Measurements from ENCODE around the gene SINHCAF. TPM values are rescaled to one million over a fixed set of nuclear protein-coding genes. Genes with fewer than 3 reads are reported as not detected.

The SINHCAF gene
- total and polyA plus RNA-seq, 2 of the 8 experiments (the other 6 are each of a cell fraction or from before 2014, with no cell fraction given) = 138 to 576 TPM

- WGBS, 2 experiments (ENCODE audit: extremely low coverage in 1 of 2, insufficient coverage in 1 of 2, insufficient read length in 1 of 2, insufficient replicate concordance in 2 of 2, low coverage in 1 of 2, low lambda C conversion rate in 2 of 2, missing lambda C conversion rate in 1 of 2) = 67% methylated on average over 8 of the region's 10 CpGs; no CpG with 5 or more reads in 1 of the 2 experiments
- Histone ChIP-seq H4K20me1 (replicated peaks in 1 of 2; ENCODE audit: control insufficient read depth in 1 of 2, insufficient read depth in 2 of 2, low read length in 2 of 2) (no peaks in the 10 kb centered on the region), H2BK12ac (ENCODE audit: low read depth, low read length) (peak overlapping the region; percentile 80; the same call in 1 of the 2 replicates), H4K5ac (ENCODE audit: insufficient read length, low read depth, low read length) (peak overlapping the region; percentile 34), H3K56ac (replicated peaks; ENCODE audit: insufficient read length, low read depth, low read length) (no peak overlapping the region), H2BK120ac (replicated peaks; ENCODE audit: low read depth, low read length) (no peak overlapping the region), H3K18ac (ENCODE audit: extremely low read depth, low read length) (0 out of 2 replicates have a peak overlapping the region, but pooled peaks have one; percentile 24), H4K8ac (ENCODE audit: extremely low read depth, insufficient read depth, low read length) (no peak overlapping the region), H3K27ac (ENCODE audit: low read depth, low read length) (no peak overlapping the region), H3K4me3 (ENCODE audit: extremely low read depth in 1 of 4, insufficient read depth in 2 of 4, low read depth in 3 of 4, low read length in 4 of 4) (no peak overlapping the region; a peak in 1 of 8 replicates), H2BK5ac (ENCODE audit: low read depth, low read length) (peak overlapping the region; percentile 67; the same call in 1 of the 2 replicates), H3K36me3 (ENCODE audit: control insufficient read depth in 2 of 4, insufficient read depth in 4 of 4, low read length in 3 of 4) (no peaks in the 10 kb centered on the region), H3K14ac (ENCODE audit: insufficient read length) (no peak overlapping the region), H3K23ac (ENCODE audit: insufficient read length) (no peak overlapping the region), H3K9ac (replicated peaks in 1 of 4; ENCODE audit: extremely low read depth in 1 of 4, low read depth in 3 of 4, low read length in 3 of 4) (no peak overlapping the region), H3K4me2 (ENCODE audit: insufficient read depth in 1 of 2, low read depth in 2 of 2, low read length in 2 of 2) (peak overlapping the region; percentile 43 to 53; a peak in 3 of 4 replicates), H4K91ac (replicated peaks; ENCODE audit: insufficient read length, low read length) (peak overlapping the region; percentile 57), H3K79me1 (ENCODE audit: low read depth, low read length) (no peaks in the 10 kb centered on the region), H3K4ac (replicated peaks; ENCODE audit: insufficient read length, low read depth, low read length) (no peak overlapping the region), H2BK20ac (ENCODE audit: low read length) (peak overlapping the region; percentile 51), H3K9me3 (ENCODE audit: insufficient read depth in 2 of 2, low read depth in 1 of 2, low read length in 1 of 2) (no peaks in the 10 kb centered on the region), H3K23me2 (ENCODE audit: low read depth, low read length) (no peaks in the 10 kb centered on the region), H2AK5ac (ENCODE audit: low read depth, low read length) (no peak overlapping the region), H2BK15ac (ENCODE audit: low read length) (no peak overlapping the region), H2AFZ (ENCODE audit: low read length) (no peak overlapping the region), H3K27me3 (replicated peaks in 1 of 4; ENCODE audit: control insufficient read depth in 3 of 4, extremely low read depth in 1 of 4, insufficient read depth in 3 of 4, low read length in 3 of 4) (no peaks in the 10 kb centered on the region), H3K4me1 (replicated peaks in 1 of 4; ENCODE audit: control insufficient read depth in 3 of 4, insufficient read depth in 4 of 4, low read length in 3 of 4) (peaks cover 0 to 10% (median 5%) of the 10 kb centered on the region in 4 experiments; a peak in 4 of 7 replicates), H3K79me2 (ENCODE audit: control insufficient read depth in 1 of 2, insufficient read depth in 2 of 2, low read length in 2 of 2) (no peaks in the 10 kb centered on the region)
- FAIRE-seq (peak; percentile 45), DNase-seq (ENCODE audit: low read depth in 1 of 2, low spot score in 2 of 2) (no peak)
- CTCF ChIA-PET (ENCODE audit: partially characterized antibody) = interaction anchor here (1.1 to 1.4 kb wide), 2 partner anchors 25 to 39 kb away, joined by 3 read pairs; no protein-coding TSS in a partner anchor
- POLR2A ChIA-PET (ENCODE audit: partially characterized antibody) = interaction anchor here (0.6 to 7.6 kb wide), 12 partner anchors 14 to 995 kb away, joined by 3 to 68 read pairs (median 5); partner anchors contain the start of gene SINHCAF
- peak; percentile 50 for TF ChIP-seq TBP (IDR thresholded peaks at IDR 0.05; ENCODE audit: low read depth, low read length)
- TF ChIP-seq ASH2L (IDR thresholded peaks at IDR 0.05; ENCODE audit: low read length) = peak; percentile 94
- peak in 1 of 2 experiments; percentile 70 for TF ChIP-seq BCL11A (IDR thresholded peaks at IDR 0.05; ENCODE audit: low read depth in 2 of 2, low read length in 2 of 2)
- no peak for TF ChIP-seq CTCF (IDR thresholded peaks at IDR 0.05; ENCODE audit: control extremely low read depth in 1 of 3, insufficient read depth in 1 of 3, low read depth in 1 of 3, low read length in 3 of 3)
- TF ChIP-seq TAF1 (IDR thresholded peaks at IDR 0.05; ENCODE audit: low read depth, low read length) = peak; percentile 39; the same call in 1 of the 2 replicates
- TF ChIP-seq RFX5 (IDR thresholded peaks at IDR 0.05; ENCODE audit: borderline replicate concordance, low read depth, low read length) = no peak
Measured at GRCh38 chr12:31339831-31340622, 14.1 kb upstream of the SINHCAF start.
